Adrenal gland (tissue), 19 donors: ENCODE results near the gene SPINK4. TPM values are rescaled to one million over a fixed set of nuclear protein-coding genes. Genes with fewer than 3 reads are reported as not detected.

Experiments
- DNase-seq, 7 donors: peaks; one replicate each; pipeline ENCODE4 v3.0.0-alpha.2; 2019 to 2020
- H3K27ac ChIP-seq, 5 donors: fragments of 200-600 bp; sonication (generic) in 4 of 5; 1 replicate in 3 of 5; 2 replicates in 2 of 5; pipeline versions ENCODE4 v1.5.1 to v1.8.0; 2016 to 2020; ENCODE audit warnings: mild to moderate bottlenecking in 1 of 5
- H3K27me3 ChIP-seq: fragments of 200-600 bp; 2 replicates; pipeline ENCODE4 v1.8.0; 2021
- H3K36me3 ChIP-seq, 2 donors: fragments of 200-600 bp; replicated peaks in 1 of 2; 1 replicate in 1 of 2; 2 replicates in 1 of 2; pipeline versions ENCODE4 v1.5.1 to v1.8.0; 2018 to 2022
- H3K4me1 ChIP-seq, 2 donors: fragments of 200-600 bp; replicated peaks in 1 of 2; 1 replicate in 1 of 2; 2 replicates in 1 of 2; pipeline versions ENCODE4 v1.5.1 to v1.8.0; 2018 to 2021
- H3K4me3 ChIP-seq, 4 donors: fragments of 200-600 bp; sonication (generic) in 3 of 4; one replicate each; pipeline ENCODE4 v1.5.1; 2016 to 2018
- H3K9me3 ChIP-seq, 3 donors: fragments of 200-600 bp; sonication (generic) in 1 of 3; replicated peaks in 1 of 3; 1 replicate in 2 of 3; 2 replicates in 1 of 3; pipeline versions ENCODE4 v1.5.1 to v1.8.0; 2016 to 2021
- POLR2A ChIP-seq, 2 donors: fragments of 450-650 bp; IDR thresholded peaks; one replicate each; pipeline ENCODE4 v1.6.1; 2017; ENCODE audit warnings: antibody characterized with exemption in 2 of 2, mild to moderate bottlenecking in 2 of 2, moderate library complexity in 1 of 2
- WGBS, 4 donors: extraction: QIAGEN DNeasy Blood & Tissue Kit in 2 of 4; methylation state at CpG; one replicate each; pipeline versions ENCODE4 v1.1.5 to v1.1.7; 2013 to 2017; 5-methylcytosine and 5-hydroxymethylcytosine counted together
- intact Hi-C, 2 donors: fragments of 100-400 bp; cut with DNase I; formaldehyde crosslinking; loops; one replicate each; pipeline versions ENCODE4 v1.14.1 to v1.15.0; 2022 to 2023
- long read RNA-seq, 10 donors: library from polyadenylated mRNA in 3 of 10; unstranded in 2 of 10; stranded (forward) in 1 of 10; transcript quantifications; one replicate each; pipeline ENCODE4 v2.0.0 and lab custom pipeline, GENCODE V29; 2021 to 2026
- polyA plus RNA-seq, 3 donors: library from polyadenylated mRNA; stranded (reverse); fragments of 200-250 nt in 2 of 3; fragments of 350-450 nt in 1 of 3; fragmentation: Illumina TruSeq in 1 of 3; extraction: RNeasy Lipid Tissue Mini Kit (QIAGEN cat#74804) in 1 of 3; gene quantifications; one replicate each; pipeline ENCODE4 v1.2.3, GENCODE V29; 2013 to 2014
- total RNA-seq, 9 donors: library from RNA; depleted of rRNA in 4 of 9; stranded (reverse); fragments of >200 nt in 4 of 9; fragments of 120-200 nt in 1 of 9; fragmentation: NEBNext Ultra II Directional in 1 of 9; extraction: Animal tissue kit (Norgen Biotek cat#: 25700) in 1 of 9; gene quantifications; one replicate each; pipeline versions ENCODE4 v1.1.0 to v1.2.4, GENCODE V29; 2013 to 2023
- TF ChIP-seq, protein P1 (sequence below), 6 experiments: fragments of 450-650 bp in 4 of 6; fragments of 200-600 bp in 2 of 6; sonication (generic) in 1 of 6; IDR thresholded peaks; 1 replicate in 5 of 6; 2 replicates in 1 of 6; pipeline versions ENCODE4 v1.5.1 to v1.8.0; 2016 to 2021; ENCODE audit warnings: antibody characterized with exemption in 6 of 6, mild to moderate bottlenecking in 2 of 6, moderate library complexity in 1 of 6
- donor health status: healthy with polysubstance abuse.
- donor health status: Bipolar disorder and iron deficiency.
- donor health status: DM: yes; HTN: yes; CAD: no.
- donor health status: DM: no; HTN: no; CAD: no.
- donor health status: DM: no; HTN: no; CAD: no.
- donor health status: DM: yes; HTN: yes; CAD: no.

SPINK4 gene
- 10 to 100 TPM in 1 of 9 donors, 1 to 10 TPM in 2, not detected in 6; 1.7 to 12.0 (median 5.0) TPM for total RNA-seq
- polyA plus RNA-seq, result 1 to 10 TPM in 2 of 3 donors, not detected in 1; 1.8 to 4.3 TPM
- long read RNA-seq, donor 1, partial matches to known transcripts, result 0 of 2 reads
- long read RNA-seq, donor 1, other reads (novel, unspliced or antisense), result 0 of 2 reads
- long read RNA-seq, donor 2, transcript SPINK4-201 (4 exons, 402 nt), result major isoform, 7 of 7 reads
- long read RNA-seq, donor 2, partial matches to known transcripts, result 0 of 7 reads
- long read RNA-seq, donor 2, other reads (novel, unspliced or antisense), result 0 of 7 reads
- long read RNA-seq, donor 3, transcript SPINK4-201 (4 exons, 402 nt), result major isoform, 6 of 6 reads
- long read RNA-seq, donor 3, partial matches to known transcripts, result 0 of 6 reads
- long read RNA-seq, donor 3, other reads (novel, unspliced or antisense), result 0 of 6 reads
- long read RNA-seq, donor 4, result 0 reads
- long read RNA-seq, donor 5, result 0 reads
- long read RNA-seq, donor 6, partial matches to known transcripts, result 0 of 1 reads
- long read RNA-seq, donor 6, other reads (novel, unspliced or antisense), result 0 of 1 reads
- long read RNA-seq, donor 7, result 0 reads
- long read RNA-seq, donor 8, transcript SPINK4-201 (4 exons, 402 nt), result major isoform, 5 of 5 reads
- long read RNA-seq, donor 8, partial matches to known transcripts, result 0 of 5 reads
- long read RNA-seq, donor 8, other reads (novel, unspliced or antisense), result 0 of 5 reads
- long read RNA-seq, donor 9, partial matches to known transcripts, result 0 of 2 reads
- long read RNA-seq, donor 9, other reads (novel, unspliced or antisense), result 0 of 2 reads
- long read RNA-seq, donor 10, result 0 reads

- 13 to 23% (median 17%) methylated on average over 5 to 7 of the region's 7 CpGs for WGBS, 4 donors
- H3K27ac ChIP-seq, result peak within 1 kb of the TSS in 2 of 5 donors; percentile 45 to 54
- H3K36me3 ChIP-seq, result no peaks in the 10 kb centered on the region
- no peak within 1 kb of the TSS for H3K4me3 ChIP-seq
- TF ChIP-seq POLR2A (IDR thresholded peaks at IDR 0.05), result peak in 1 of 2 donors; percentile 26
- TF ChIP-seq, protein P1, sequence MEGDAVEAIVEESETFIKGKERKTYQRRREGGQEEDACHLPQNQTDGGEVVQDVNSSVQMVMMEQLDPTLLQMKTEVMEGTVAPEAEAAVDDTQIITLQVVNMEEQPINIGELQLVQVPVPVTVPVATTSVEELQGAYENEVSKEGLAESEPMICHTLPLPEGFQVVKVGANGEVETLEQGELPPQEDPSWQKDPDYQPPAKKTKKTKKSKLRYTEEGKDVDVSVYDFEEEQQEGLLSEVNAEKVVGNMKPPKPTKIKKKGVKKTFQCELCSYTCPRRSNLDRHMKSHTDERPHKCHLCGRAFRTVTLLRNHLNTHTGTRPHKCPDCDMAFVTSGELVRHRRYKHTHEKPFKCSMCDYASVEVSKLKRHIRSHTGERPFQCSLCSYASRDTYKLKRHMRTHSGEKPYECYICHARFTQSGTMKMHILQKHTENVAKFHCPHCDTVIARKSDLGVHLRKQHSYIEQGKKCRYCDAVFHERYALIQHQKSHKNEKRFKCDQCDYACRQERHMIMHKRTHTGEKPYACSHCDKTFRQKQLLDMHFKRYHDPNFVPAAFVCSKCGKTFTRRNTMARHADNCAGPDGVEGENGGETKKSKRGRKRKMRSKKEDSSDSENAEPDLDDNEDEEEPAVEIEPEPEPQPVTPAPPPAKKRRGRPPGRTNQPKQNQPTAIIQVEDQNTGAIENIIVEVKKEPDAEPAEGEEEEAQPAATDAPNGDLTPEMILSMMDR (IDR thresholded peaks at IDR 0.05), result no peak
- DNase-seq, result peak; percentile 59 to 95 (median 88)
- peaks cover 0 to 16% of the 10 kb centered on the region in 2 donors for H3K4me1 ChIP-seq
- H3K9me3 ChIP-seq, result no peaks in the 10 kb centered on the region
- intact Hi-C loops, result loop anchor here in 1 of 2 donors (10.0 kb wide), 2 partner anchors 55 to 845 kb away; partner anchors contain the start of gene NFX1
- no peaks in the 10 kb centered on the region for H3K27me3 ChIP-seq
Measured at GRCh38 chr9:33239921-33240320, at the start of gene SPINK4. Gene SPINK4, plus strand, starts transcription at chr9:33240167. Its CDS starts 42 bp downstream, at chr9:33240209.

DNA sequence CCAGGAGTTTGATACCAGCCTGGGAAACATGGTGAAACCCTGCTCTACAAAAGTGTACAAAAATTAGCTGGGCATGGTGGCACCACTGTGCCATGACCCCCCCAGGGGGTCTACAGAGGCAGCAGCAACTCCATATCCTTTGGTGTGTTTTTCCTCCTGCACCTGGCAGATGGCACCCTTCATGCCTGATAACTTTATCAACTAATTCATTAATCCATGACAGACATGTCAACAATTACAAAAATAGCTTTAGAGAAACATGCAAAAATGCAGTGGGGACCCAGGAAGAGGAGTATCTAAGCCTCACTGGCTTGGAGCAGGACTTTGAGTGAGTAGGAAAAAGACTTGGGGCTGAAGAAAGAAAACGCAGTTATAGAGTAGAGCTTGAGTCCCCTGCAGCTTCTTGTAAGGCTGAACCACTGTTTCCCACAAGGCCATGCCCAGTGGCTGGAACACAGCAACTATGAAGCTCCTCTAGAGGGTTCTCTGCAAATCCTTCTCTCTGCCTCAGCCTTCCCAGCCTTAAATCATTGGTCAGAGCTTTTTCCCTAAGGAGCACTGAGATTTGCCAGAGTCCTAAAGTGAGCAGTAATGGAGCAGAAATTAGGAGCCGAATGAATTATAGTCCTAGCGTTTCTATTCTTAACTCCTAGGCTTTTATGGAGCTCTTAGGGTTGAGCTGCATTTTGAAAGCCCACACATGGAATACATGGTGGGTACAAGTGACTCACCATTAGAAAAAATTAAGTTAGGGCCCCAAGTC lies 47.3 kb upstream of the SPINK4 start:
- intact Hi-C loops, result no loop called here
- H3K27me3 ChIP-seq, result no peaks in the 10 kb centered on the region
- no peak overlapping the region for H3K27ac ChIP-seq
- H3K36me3 ChIP-seq, result no peaks in the 10 kb centered on the region
- no peak for DNase-seq
- H3K4me1 ChIP-seq, result no peaks in the 10 kb centered on the region
- WGBS, 4 donors, result 72 to 81% (median 78%) methylated on average over 3 of the region's 3 CpGs
- H3K9me3 ChIP-seq, result no peaks in the 10 kb centered on the region
- H3K4me3 ChIP-seq, result no peak overlapping the region
- TF ChIP-seq POLR2A (IDR thresholded peaks at IDR 0.05), result no peak
- TF ChIP-seq, protein P1 (IDR thresholded peaks at IDR 0.05), result no peak

- Histone ChIP-seq H3K4me3 (no peak overlapping the region), H3K4me1 (no peaks in the 10 kb centered on the region), H3K27ac (no peak overlapping the region), H3K36me3 (no peaks in the 10 kb centered on the region), H3K9me3 (no peaks in the 10 kb centered on the region), H3K27me3 (no peaks in the 10 kb centered on the region)
- intact Hi-C loops, result no loop called here
- 58 to 85% (median 79%) methylated on average over 3 of the region's 3 CpGs for WGBS, 4 donors
- no peak for TF ChIP-seq POLR2A (IDR thresholded peaks at IDR 0.05)
- TF ChIP-seq, protein P1 (IDR thresholded peaks at IDR 0.05), result no peak
- no peak for DNase-seq
Measured at GRCh38 chr9:33193818-33194217, 46.1 kb upstream of the SPINK4 start.
